Measurements from ENCODE around the gene TRABD2B. TPM values are rescaled to one million over a fixed set of nuclear protein-coding genes. Genes with fewer than 3 reads are reported as not detected.

TRABD2B gene
- polyA plus RNA-seq, 12 donors: 2.6 to 11.0 (median 4.7) TPM; not detected in 1

DNA sequence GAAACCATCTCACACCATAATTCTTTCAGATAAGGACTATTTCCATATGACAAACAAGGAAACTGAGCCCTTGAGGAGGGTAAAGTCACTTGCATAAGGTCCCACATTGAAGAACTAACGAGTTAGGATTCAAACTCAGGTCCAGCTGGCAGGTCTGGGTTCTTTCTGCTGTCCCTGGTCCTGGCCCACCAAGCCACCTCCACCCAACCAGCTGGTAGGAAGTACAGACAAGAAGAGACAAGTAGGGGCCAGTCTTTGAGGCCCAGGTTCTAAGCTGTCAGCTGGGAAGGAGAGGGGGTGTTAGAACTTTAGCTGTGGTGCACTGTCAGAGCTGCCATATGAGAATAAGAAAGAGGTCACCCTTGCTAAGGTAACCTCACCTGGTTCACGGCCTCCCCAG is 188.6 kb downstream of the TRABD2B start:
- no peak for DNase-seq

DNA sequence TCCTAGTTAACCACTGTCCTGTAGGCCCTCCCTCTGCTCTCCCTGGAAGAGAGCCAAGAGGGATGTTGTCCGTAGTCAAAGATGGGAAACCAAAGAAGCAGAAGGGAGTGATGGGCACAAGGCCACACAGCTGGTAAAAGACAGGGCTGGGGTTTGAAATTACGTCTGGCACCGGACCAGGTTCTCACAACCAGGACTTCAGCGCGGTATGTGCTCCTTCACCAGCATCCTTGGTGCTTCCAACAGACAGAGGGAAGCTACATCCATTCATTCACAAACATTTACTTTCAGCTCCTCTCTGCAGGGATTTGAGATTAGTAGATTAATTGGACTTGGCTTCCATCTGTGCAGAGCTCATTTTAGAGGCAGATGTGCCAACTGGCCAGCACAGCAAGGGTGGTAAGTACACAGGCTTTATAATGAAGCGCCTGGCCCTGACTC is 191.2 kb downstream of the TRABD2B start:
- DNase-seq: peak; percentile 61

DNA sequence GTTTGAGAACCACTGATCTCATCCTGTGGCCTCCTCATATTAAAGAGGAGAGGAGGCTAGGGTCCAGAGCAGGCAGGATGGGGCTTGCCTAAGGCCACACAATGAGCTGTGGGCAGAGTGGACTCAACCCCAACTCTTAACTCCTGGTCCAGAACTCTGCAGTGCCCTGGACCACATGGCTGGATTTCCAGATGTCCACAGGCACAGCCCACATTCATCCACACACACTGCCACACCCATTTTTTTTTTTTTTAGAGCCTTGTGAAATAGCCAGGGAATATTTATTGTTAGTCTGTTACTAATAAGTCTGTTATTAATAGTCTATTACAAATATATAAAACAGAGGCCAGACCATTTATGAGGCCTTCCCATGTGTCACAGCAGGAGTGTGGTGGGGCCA is 192.2 kb downstream of the TRABD2B start:
- no peak for DNase-seq

DNA sequence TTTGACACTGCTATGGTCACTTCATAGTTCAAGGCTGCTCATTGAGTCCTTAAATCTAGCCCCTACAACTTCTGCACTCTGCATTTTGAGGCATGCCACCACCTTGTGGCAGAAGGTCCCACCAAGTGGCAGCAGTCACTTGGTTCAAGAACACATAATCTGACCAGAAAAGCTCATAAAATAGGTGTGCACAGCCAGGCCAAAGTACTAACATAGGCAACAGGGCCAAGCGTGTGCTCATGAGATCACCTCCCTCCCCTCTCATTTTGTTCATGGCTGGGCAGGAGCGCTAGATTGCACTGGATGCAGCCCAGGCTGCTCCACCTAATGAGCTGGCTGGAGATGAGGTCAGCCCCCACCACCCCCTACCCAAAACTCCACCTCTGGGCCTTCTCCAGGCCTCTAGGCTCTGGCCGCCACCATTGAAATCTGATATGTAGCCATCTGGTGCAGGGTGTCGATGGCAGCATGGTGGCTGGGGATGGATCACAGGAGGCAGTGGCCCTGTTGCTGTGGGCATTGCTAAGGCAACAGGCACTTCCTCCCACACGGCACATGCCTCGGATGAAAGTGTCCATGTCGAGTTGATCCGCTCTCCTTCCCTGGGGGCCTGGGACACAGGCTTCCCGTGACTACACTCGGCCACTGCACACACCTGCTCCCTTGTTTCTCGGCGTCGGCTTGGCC is 193.2 kb downstream of the TRABD2B start:
- DNase-seq: no peak

DNA sequence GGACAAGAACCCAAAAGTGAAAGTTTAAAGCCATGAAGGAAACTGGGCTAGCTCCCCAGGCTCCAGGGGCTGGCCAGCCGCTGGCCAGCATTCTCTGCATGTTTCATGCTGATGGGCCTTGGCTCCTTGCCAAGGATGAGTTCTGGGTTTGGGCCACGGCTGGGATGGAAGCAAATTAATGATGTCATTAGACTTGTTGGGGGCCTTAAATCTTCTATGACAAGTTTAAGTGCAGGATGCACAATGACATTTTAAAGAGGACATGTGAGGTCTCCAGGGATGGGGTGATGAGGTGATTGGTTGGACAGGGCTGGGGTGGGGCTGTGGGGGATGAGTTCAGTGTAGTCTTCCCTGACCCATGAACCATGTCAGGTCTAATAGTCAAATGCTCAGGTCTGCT is 199.6 kb downstream of the TRABD2B start:
- DNase-seq: no peak

DNA sequence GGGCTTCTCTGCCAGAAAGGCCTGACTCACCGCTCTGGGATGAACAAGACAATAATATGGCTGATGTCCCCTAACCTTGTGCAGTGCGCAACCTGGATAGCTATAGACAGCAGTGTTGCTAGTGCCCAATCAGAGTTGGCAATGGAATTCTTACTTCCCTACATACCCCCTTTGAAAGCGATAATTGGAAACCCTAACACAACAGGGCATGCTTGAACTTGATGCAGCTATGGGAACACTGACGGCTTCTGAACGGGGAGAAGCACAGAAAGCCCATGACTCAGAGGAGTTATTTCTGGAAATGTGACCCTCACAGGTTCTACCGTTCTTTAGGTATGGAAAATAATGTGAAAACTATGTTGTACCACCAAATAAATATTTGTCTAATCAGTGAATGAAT is 200.6 kb downstream of the TRABD2B start:
- no peak for DNase-seq

DNA sequence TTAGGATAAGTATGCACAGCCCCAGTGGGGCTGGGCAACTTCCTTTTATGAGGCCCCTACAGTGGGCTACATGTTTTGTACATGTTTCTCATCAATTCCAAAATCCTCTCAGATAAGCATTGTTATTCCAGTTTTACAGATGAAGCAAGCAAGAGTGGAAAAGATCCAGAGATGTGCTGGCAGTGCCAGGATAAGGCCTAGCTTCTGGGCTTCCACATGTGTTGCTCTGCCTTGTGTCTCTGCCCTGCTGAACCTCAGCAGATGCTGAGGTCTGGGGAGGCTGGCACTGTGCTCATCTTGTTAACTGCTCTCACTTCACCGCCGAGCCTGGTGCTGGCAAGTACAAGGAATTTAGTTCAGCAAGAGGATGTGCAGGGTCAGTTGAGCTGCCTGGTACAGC is 202.1 kb downstream of the TRABD2B start:
- no peak for DNase-seq

DNA sequence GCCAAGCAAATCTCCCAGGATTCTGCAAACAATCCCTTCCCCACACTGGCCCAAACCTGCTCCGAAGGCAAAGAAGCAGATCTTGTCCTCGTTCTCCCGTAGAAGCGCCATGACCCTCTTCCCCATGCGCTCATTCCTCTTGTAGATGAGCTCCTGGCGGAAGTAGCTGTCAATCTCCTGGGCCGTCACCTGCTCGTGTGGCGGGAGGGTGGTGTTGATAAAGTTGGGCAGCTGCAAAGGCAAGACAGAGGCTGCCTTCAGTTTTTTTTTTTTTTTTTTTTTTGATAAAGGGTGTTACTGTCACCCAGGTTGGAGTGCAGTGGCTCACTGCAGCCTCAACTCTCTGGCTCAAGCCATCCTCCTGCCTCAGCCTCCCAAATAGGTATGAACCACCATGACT is 202.7 kb downstream of the TRABD2B start:
- no peak for DNase-seq

DNA sequence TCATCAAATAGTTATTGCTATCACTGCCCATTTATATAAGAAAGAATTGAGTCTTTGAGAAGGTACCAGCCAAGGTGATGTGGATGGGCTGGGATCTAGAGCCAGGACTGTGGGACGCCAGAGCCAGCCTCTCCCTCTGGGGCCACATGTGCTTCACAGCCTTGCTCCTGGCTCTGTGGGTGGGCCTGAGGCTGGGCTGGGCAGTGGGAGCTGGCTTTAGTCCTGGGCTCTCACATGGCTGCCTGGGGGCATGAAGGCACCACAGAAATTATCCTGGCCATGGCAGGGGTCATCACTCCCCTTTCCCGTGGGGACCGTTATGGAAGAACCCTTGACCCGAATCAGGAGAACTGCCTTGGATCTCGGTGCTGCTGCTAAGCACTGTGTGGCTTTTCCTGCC is 203.1 kb downstream of the TRABD2B start:
- no peak for DNase-seq

DNA sequence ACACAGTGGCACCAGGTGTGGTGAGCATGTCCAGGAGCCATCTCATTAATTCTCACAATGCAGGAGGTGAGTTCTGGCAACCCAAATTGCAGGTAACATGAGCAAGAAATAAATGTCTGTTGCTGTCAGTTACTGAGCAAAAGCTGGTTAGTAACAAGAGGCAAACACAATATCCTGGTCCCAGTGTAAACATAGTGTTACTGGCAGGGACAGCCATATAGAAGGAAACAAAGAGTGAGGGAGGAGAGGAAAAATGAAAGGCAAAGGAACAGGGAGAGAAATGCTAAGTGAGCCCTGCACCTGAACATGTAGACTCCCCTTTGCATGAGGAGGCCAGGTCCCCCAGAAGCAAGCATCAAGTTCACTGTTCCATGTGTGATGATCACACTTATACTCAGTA is 203.6 kb downstream of the TRABD2B start:
- no peak for DNase-seq

DNA sequence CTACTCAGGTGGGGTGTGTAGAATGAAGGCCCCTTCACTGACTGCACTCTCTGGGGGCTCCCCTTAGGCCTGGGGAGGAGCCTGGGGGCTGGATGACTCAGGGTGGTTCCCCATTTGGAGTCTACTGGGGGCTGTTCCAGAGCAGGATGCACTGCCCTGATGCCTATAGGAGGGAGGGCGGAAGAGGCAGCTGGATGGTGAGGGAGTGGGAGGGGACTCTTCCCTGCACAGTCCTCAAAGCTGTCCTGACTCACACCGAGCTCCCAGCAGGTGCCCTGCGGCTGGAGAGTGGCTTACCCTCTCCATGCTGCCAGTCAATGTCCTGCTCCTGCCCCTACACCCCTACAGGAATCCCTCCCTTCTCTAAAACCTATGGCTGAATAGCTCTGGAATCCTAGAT is 204.4 kb downstream of the TRABD2B start:
- DNase-seq: no peak

DNA sequence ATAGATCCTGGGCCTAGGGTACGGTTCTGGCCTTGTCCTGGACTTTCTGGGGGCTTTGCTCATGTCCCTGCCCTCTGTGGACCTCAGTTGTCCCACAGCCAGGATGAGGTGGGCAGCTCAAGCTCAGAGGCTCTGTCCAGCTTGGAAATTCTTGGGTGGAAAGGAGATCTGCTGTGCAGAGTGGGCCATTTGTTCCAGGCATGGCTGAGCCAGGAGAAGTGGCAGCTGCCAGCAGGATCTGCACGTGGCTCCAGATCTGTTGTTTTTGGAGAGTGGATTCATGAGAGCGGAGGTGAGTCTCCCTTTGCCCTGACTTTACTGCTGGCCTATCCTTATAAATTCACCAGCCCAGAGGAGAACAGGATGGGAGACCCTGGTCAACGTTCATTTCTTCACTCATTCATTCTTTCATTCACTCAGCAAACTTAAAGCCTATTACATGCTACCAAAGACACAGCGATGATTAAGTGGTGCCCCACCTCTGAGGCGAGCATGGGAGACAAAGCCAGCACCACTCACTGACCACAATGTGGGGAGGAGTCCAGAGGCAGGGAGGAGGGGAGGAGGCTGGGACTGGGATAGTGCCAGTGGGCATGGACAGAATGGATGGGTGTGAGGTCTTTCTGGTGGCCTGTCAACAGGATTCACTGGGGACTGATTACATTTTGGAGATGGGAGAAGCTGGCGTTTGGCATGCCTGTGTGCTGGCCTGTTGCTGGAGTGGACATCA is 205.1 kb downstream of the TRABD2B start:
- no peak for DNase-seq

DNA sequence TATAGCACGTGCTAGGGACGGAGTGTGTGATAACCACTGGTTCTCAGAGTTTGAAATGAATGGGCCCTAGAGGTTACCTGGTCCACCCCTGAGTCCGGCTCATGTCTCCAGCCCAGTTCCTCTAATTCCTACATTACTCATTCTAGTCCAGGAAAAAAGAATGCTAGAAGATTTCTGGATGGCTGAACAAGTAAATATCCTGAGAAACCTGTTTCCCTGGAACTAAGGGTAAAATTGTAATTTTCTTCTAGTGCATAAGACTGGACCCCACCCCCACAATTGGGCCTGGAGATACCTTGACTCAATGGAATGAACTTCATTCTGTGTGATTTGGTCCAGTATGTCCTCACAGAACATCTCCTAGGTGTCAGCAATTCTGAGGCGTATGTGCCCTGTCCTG is 208.4 kb downstream of the TRABD2B start:
- DNase-seq: no peak

DNA sequence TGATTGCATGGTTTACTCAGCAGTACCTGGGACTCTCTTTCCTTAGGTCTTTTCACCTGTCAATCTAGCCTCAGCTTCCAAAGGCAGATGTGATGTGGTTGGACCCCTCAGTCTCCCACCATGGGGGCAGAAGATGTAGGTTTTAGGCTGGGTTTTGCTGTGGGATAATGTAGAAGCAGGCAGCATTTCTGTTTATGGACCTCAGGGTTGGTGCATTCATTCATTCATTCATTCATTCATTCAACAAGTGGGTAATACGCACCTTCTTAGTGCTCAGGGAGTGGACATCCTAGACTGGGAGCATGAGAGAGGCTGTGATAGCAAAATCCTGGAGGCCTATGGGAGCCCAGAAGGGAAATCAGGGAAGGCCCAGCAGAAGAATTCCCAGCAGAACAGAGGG is 209.6 kb downstream of the TRABD2B start:
- no peak for DNase-seq

DNA sequence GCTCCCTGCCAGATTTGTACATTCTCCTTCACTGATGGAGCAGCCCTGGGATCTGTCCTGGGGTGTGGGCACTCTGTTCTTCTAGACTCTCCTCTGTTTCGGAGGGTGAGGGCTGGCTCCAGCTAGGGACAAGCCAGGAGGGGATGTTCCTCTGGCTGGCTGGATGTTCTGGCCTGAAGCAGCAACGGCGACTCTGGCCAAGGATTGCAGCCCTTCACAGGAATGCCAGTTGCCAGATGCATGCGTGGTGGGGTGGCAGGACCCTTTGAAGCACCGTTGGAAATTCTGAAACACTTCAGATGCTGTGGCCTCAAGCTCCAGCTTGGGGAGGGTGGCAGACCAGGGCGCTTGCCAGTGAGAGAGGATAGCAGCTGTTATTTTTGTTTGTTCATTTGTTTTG is 210.9 kb downstream of the TRABD2B start:
- no peak for DNase-seq

DNA sequence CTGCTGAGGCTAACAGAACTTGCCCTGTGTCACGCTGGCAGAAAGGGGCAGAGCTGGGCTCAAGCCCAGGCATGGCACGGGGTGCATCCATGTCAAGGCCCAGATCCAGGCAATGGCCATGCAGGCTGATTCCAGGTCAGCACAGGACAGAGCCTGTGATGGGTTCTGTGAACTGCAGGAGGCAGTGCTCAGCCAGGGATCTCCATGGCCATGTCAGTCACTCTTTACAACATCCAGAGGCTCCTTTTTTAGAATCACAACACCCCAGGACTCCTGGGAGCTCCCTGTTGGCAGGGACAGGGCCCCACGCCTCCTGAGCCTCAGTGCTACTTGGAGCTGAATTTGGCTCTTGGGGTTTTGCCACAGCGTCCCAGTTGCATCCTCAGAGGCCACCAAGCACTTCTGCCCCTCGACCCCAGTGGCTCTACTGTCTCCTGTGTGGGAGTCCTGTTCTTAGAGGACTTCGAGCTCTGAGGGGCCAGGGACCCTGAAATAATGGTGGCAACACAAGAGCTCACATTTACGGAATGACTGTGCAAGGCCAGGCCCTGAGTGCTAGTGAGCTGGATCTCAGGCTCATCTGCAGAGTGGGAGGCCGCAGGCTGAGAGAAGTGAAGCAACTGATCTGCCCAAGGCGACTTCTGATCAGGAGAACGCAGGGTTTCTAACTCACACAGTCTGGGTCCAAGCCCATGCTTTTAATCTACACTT is 211.5 kb downstream of the TRABD2B start:
- DNase-seq: no peak

DNA sequence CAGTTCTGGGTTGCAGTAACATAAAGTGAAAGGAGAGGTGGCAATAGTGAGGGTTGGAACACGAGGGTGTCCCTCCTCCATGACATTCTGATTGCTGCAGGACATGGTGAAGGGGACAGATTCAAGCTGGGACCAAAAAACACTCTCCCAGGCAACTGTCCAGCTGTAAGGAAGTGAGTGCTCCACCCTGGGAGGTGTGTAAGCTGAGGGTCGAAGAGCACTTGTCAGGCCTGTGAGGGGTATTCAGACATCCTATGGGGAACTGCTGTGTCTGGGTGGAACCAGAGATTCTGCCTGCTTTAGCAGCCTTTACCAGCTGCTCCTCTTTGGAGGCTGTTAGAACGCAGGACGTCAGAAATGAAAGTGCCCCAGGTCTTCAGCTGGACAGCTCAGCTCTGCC is 212.1 kb downstream of the TRABD2B start:
- no peak for DNase-seq

DNA sequence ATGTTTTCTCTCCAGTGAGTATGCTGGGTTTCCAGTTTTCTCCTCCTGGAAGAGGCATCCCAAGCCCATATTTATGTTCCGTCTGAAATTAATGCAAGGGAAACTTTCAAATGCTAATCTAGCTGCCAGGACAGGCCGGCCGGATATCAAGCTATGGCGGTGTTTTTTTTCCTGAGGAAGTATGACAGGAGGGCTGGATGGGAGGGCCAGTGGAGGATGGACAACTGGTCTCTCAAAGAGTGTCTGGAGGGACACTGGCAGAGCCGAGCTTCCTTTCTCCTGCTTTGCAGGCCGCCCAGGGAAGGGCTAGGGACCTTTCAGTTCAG is 212.7 kb downstream of the TRABD2B start:
- DNase-seq: no peak

DNA sequence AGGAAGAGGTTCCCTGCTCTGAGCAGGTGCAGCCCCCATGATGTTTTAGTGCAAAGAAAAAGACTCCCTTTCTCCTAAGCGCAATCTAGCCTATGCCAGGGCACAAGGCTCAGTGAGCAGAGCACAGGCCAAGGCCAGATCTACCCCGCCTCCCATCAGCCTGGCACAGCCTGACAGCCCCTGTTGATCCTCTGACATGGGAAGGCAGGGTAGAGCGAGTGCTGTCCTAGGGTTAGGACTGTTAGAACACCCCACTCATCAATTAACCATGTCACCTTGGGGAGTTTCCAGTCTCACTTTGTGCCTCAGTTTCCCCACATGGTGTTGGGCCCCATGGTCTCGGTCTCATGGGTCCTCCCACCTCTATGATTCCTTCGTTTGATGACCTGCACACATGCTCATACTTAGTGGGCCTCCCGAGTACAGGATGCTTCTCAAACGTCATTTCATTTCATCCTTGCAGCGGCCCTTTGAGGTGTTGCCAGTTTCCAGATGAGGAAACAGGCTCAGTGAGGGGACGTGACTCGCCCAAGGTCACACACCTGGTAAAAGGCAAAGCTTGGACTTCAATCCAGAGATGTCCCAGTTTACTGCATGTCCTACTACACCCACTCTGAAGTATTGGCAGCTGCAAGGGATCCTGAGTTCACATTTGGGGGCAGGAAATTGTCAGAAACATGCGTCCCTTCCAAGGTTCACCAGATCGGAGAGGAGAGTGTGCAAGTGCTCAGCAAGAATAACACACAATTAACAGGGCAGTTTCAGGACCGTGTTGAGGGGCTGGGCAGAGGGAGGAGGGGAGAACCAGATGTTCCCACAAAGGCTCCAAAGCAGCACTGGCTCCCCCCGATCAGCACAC is 213.3 kb downstream of the TRABD2B start:
- DNase-seq: peak; percentile 65

DNA sequence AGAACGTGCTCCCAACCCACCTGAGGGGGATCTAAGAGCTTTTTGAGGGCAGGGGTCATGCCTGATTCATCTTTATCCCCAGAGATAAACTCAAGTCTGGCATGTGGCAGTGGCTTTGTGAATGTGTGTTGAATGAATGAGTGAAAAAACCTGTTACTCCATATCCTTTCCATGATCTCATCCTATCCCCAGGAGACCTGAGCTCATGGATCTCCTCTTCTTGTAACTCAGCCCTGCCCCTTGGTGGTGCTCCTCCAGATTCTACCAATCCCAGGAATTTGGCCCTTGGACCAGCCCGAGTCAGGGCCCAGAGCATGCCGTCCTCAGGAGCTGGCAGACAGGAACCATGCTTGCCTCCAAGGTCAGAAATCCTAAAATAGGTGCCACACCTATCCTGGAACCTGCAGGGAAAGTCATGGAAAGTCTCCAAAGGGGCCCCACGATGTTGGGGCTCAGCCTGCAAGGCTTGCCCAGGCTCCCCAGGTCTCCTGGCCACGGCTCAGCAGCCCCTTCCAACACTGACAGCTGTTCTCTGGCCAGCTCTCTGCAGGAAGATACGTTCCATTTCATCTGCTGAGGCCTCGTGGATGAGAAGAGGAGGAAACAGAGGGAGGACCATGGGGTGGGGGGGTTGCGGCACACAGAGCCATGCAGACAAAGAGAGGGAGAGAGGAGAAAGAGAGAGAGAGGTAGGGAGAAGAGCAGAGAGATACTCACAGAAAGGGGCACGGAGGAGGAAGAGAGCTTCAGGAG is 214.6 kb downstream of the TRABD2B start:
- peak; percentile 85 for DNase-seq

DNA sequence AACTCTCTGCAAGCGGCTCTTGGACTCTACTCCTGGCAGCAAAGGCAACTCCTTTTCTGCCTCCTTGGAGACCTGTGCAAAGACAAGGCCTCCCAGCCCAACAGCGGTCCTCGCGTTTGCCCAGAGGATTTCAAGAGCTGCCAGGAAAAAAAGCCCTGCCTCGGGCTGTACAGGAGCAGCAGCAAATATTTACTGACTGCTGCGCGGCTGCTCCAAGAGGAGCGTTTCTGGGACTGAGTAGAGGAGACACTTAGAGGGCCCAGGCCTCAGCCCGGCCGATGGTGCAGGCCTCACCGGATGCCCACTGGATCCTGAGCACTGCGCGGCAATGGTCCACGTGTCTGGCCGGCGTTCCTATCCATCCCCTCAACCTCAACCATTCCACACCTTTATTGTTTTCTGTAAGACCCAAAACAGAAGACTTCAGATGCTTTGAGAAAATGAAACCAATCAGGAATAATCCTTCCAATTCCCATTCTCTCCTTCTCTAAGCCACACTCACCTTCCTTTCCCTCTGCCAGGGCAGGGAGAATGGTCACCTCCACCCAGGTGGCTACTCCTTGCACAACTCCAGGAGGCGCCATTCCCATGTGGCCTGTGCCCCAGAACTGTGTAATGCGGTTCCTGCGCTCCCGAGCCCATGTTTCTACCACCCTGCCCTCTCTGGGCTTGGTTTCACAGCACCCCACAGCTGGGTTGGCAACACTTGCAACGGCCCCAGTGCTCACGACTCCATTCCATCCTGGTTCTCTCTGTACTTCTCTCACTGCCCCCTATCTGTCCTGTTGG is 215.8 kb downstream of the TRABD2B start:
- DNase-seq: peak; percentile 80

Measured in muscle of arm (tissue), 12 donors.